Activated T-helper 1 cell treated with Interleukin-2 at 50 U/mL for 16 hours (primary cell): ENCODE results near the gene GAL.

Experiments
- DNase-seq: peaks from one replicate; pipeline ENCODE4 v3.0.0-alpha.2; 2020; ENCODE audit warnings: low read depth

GAL gene

GRCh38 chr11:68658661-68659060 lies 25.7 kb upstream of the GAL start:
- no peak for DNase-seq

- no peak for DNase-seq
Observed at GRCh38 chr11:68659158-68659921, 25.0 kb upstream of the GAL start.

- DNase-seq: no peak
Observed at GRCh38 chr11:68660066-68660810, 24.1 kb upstream of the GAL start.

- DNase-seq: no peak
Observed at GRCh38 chr11:68661014-68661413, 23.3 kb upstream of the GAL start.

GRCh38 chr11:68661697-68662603 lies 22.4 kb upstream of the GAL start:
- no peak for DNase-seq

GRCh38 chr11:68663482-68664010 lies 20.8 kb upstream of the GAL start:
- DNase-seq: no peak

- DNase-seq: no peak
Observed at GRCh38 chr11:68664141-68664540, 20.2 kb upstream of the GAL start.

GRCh38 chr11:68664906-68665305 lies 19.4 kb upstream of the GAL start:
- no peak for DNase-seq

GRCh38 chr11:68665436-68665835 lies 18.9 kb upstream of the GAL start:
- DNase-seq: no peak

- no peak for DNase-seq
Observed at GRCh38 chr11:68666849-68667248, 17.5 kb upstream of the GAL start.

GRCh38 chr11:68667511-68668500 lies 16.5 kb upstream of the GAL start:
- DNase-seq: no peak

- no peak for DNase-seq
Observed at GRCh38 chr11:68669301-68670090, 14.8 kb upstream of the GAL start.

GRCh38 chr11:68670208-68670992 lies 13.9 kb upstream of the GAL start:
- DNase-seq: no peak

- DNase-seq: no peak
Observed at GRCh38 chr11:68673306-68673945, 10.9 kb upstream of the GAL start.

- no peak for DNase-seq
Observed at GRCh38 chr11:68673991-68674390, 10.4 kb upstream of the GAL start.

- DNase-seq: no peak
Observed at GRCh38 chr11:68674461-68674860, 9.9 kb upstream of the GAL start.

GRCh38 chr11:68677432-68677831 lies 6.9 kb upstream of the GAL start:
- DNase-seq: no peak

- no peak for DNase-seq
Observed at GRCh38 chr11:68678031-68678441, 6.3 kb upstream of the GAL start.
